Cardiac fibroblast (primary cell): Measurements from ENCODE around the gene PTPN11.
A peak's percentile ranks its signal among the peaks of the same experiment; 100 is the strongest.

Experiments used
- DNase-seq, 2 donors: peaks; one replicate each; pipeline versions ENCODE4 v3.0.0 to v3.0.0-alpha.2; 2010; ENCODE audit warnings: low read depth in 2 of 2
- H3K4me3 ChIP-seq, 2 donors: replicated peaks in 1 of 2; 1 replicate in 1 of 2; 2 replicates in 1 of 2; pipeline ENCODE4 v1.5.1; 2011; ENCODE audit warnings: low read depth in 2 of 2, low read length in 2 of 2, mild to moderate bottlenecking in 2 of 2, moderate library complexity in 1 of 2
- CTCF ChIP-seq: IDR thresholded peaks from one replicate; pipeline ENCODE4 v1.5.1; 2011; ENCODE audit warnings: low read depth, mild to moderate bottlenecking, low read length, inconsistent platforms

The PTPN11 gene

GRCh38 chr12:112418608-112419296 is at the start of gene PTPN11:
TSS of gene PTPN11 (plus strand) at chr12:112418947. CDS start at chr12:112419112, 165 bp downstream.
- DNase-seq, result peak; percentile 81 to 86
- peak within 1 kb of the TSS; percentile 81 to 95 for H3K4me3 ChIP-seq
- TF ChIP-seq CTCF, result no peak

- no peak for TF ChIP-seq CTCF
- DNase-seq, result peak; percentile 22 to 27
- H3K4me3 ChIP-seq, result no peak overlapping the region
These were observed 48.5 kb upstream of the PTPN11 start for GRCh38 chr12:112370199-112370598.

- H3K4me3 ChIP-seq, result no peak overlapping the region
- no peak for TF ChIP-seq CTCF
- no peak for DNase-seq
These were observed 47.8 kb upstream of the PTPN11 start for GRCh38 chr12:112370868-112371510.

GRCh38 chr12:112374166-112374740 is 44.5 kb upstream of the PTPN11 start:
- no peak overlapping the region for H3K4me3 ChIP-seq
- no peak for TF ChIP-seq CTCF
- DNase-seq, result no peak

GRCh38 chr12:112375105-112375504 is 43.6 kb upstream of the PTPN11 start:
- no peak for TF ChIP-seq CTCF
- peak in 1 of 2 donors; percentile 16 for DNase-seq
- no peak overlapping the region for H3K4me3 ChIP-seq

- TF ChIP-seq CTCF, result no peak
- peak overlapping the region; percentile 69 to 80 for H3K4me3 ChIP-seq
- DNase-seq, result no peak
These were observed 37.9 kb upstream of the PTPN11 start for GRCh38 chr12:112380663-112381405.
